ENCODE measurements around the gene PRR22.

DNA sequence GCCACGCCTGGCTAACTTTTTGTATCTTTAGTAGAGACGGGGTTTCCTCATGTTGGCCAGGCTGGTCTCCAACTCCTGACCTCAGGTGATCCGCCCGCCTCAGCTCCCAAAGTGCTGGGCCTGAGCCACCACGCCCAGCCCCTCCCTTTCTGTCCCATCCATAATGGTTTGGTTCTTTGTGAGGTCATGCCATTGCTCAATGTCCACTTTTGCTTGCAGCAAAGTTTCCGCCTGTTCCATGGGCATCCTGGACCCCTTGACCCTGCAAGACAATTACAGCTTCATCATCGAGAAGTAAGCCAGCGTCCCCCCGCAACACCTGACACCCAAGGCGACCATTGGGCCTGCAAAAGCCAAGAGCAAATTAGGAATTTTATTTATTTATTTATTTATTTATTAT lies 16.6 kb downstream of the PRR22 start:
- TF ChIP-seq, protein P1, sequence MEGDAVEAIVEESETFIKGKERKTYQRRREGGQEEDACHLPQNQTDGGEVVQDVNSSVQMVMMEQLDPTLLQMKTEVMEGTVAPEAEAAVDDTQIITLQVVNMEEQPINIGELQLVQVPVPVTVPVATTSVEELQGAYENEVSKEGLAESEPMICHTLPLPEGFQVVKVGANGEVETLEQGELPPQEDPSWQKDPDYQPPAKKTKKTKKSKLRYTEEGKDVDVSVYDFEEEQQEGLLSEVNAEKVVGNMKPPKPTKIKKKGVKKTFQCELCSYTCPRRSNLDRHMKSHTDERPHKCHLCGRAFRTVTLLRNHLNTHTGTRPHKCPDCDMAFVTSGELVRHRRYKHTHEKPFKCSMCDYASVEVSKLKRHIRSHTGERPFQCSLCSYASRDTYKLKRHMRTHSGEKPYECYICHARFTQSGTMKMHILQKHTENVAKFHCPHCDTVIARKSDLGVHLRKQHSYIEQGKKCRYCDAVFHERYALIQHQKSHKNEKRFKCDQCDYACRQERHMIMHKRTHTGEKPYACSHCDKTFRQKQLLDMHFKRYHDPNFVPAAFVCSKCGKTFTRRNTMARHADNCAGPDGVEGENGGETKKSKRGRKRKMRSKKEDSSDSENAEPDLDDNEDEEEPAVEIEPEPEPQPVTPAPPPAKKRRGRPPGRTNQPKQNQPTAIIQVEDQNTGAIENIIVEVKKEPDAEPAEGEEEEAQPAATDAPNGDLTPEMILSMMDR (conservative IDR thresholded peaks at IDR 0.05; ENCODE audit: low read length), result no peak
- no peak for TF ChIP-seq EZH2phosphoT487 (IDR thresholded peaks at IDR 0.05; ENCODE audit: borderline replicate concordance, low read depth, low read length)
